Superior temporal gyrus (tissue), 1 donor: ENCODE measurements around the gene OR10C1.

Source experiments
- DNase-seq: peaks from one replicate; pipeline ENCODE4 v3.0.0-alpha.2; 2016; ENCODE audit errors: extremely low spot score

OR10C1 gene

DNA sequence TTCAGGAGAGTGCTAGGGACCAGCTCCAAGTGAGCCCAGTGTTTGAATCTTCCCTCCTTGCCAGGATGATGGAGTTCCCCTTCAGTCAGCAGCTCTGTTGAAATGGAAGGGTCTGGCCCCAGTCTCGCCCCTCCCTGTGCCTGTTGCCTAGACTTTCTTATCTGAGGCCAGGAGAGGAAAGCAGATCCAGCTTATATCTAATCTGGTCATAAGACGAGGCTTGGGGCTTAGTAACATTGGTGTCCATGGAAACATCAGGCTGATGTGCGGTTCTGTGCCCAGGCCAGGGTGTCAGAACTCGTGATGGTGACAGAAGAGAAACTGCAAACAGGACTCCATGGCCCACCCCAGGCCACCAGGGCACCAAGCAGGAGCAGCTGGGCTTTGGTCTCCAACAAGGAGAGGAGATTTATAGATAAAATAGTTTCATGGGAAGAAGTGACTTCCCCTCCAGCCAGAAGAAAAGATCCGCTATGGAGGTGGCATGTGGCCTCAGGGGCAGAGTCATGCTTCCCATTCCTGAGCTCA, 38.9 kb downstream of the OR10C1 start:
- DNase-seq = no peak

DNA sequence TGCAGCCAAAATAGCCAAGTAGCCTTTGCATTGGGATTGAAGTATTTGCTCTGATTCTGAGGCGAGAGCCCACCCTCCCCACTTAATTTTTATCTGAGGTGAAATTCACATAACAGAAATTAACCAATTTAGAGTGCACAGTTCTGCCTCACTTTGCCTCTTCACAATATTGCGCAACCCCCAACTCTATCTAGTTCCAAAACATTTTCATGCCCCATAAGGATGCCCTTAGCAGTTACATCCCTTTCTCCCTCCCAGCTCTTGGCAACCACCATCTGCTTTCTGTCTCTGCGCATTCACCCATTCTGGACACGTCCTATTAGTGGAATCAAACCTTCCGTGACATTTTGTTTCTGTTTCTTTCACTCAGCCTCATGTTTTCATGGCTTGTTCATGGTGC, 39.6 kb downstream of the OR10C1 start:
- no peak for DNase-seq

DNA sequence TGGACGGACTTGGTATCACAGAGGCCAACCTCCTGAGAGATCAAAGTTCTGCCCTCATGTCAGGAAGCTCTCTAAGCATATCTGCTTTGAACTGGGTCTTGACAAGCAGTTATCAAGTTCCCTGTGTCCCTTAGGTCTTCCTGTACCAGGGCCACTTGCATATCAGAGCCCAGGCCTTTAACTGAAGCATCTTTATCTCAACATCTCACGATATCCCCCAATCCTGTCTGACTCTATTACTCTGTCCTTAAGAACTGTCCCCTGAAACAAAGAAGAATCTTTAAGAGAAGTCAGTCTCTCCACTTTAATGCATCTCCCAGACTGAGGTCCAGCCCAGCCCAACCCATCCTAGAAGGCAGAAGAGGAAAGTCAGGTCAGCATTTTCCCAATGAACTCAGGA, 40.5 kb downstream of the OR10C1 start:
- no peak for DNase-seq

DNA sequence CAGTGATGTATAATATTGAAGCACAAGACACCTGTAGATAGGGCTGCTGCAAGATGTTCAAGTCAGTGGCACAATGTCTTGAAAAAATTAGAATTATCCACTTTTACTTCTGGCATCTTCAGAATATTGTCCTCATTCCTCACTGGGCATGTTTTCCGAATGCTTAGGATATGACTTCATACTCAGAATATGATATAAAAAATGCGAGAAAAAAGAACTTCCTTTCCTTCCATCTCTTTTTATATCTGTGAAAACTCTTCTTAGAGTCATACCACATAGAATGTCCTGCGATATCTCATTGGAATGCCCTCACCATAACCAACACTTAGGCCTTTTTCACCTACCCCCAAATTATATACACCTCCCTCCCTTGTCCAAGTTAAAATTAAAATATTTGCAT, 44.1 kb downstream of the OR10C1 start:
- no peak for DNase-seq

- no peak for DNase-seq
These were observed 44.6 kb downstream of the OR10C1 start for GRCh38 chr6:29483735-29484134.

DNA sequence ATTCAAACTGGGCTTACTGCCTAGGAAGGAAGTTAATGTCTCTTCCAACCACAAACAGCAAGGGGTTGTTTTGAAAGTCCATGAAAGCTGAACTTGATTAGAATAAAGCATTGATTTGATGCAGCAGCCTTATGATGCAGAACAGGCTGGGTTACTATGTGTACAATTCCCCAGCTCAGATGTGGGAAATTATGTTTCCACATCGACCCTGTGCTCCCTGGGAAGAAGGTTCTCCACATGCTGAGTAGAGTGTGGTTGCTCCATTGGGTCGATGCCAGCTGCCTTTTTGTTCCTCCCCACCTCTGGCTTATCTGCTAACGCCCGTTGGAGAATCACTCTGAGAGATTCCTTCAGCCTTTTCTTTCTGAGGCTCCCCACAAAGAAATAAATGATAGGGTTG, 47.5 kb downstream of the OR10C1 start:
- DNase-seq = no peak

DNA sequence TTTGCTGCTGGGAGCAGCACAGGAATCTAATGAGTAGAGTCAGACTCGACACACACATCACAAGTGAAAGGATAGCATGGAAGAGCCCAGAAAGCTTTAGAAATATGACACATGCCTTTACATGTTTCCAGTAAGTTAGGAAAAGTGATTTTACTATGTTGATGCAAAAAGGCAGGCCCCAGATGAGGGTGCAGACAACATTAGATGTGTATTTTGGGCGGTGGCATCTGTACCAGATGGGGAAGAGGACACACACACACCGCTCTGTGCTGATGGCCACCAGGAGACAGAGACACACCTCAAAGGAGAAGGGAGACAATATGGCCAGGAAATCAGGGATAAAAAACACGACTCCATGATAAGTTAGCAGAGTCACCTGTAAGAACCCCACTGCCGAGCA, 48.0 kb downstream of the OR10C1 start:
- DNase-seq = no peak

GRCh38 chr6:29487660-29488059, 48.6 kb downstream of the OR10C1 start, which contains the start of gene MAS1L:
MAS1L (minus strand) TSS chr6:29487956; CDS start chr6:29487902, 54 bp downstream.
- DNase-seq = no peak

DNA sequence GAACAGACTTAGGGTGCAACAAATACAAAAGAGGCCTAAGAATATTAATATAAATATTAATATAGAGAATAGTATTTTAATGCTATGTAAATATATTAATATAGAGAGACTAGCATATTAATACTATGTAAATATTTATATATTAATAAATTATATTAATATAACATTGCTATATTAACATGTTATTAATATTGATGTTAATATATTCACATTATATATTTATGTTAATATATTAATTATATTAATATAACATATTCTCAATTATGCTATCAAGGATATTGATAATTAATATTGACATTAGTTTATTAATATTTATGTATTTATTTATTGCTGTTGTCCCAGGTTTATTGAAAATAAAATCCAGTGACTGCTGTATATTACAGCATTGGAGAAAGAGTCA, 49.8 kb downstream of the OR10C1 start:
- DNase-seq = no peak

DNA sequence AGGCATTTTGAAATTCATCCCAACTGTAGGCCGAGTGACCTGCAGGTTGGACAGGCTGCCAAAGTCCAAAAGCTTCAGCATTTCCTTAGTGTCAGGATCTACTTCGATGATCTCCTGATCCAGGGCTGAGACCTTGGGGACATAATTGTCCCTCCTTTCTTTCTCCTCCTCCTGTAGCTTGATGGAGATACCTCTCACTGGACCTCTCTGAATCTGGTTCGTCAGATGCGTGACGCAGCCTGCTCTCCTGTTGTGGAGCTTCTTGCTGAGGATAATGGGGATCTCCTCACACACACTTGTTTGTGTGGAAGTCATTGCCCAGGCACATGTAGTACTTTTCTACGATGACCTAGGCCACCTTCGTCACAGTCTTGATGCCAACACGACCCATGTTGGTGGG, 50.2 kb downstream of the OR10C1 start:
- no peak for DNase-seq

DNA sequence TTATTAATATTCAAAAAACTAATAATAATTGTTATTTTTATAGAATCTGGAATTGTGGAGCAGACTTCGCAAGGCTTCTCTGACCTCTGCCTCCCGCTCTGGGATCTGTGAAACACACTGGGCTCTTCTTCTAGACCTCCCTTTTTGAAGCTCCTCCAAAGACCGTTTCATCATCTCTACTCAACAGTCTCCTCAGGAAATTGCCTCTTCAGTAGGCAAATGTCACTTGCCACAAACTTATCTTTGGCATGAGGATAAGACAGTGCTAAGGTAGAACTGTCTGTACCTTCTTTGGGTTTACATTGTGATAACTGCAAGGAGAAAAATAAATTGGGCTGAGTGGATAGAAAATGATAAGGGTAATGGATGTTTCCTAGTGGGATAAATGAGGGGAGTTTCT, 50.9 kb downstream of the OR10C1 start:
- no peak for DNase-seq

GRCh38 chr6:29490552-29490951, 51.4 kb downstream of the OR10C1 start:
- no peak for DNase-seq
